Activated CD4-positive, alpha-beta memory T cell treated with anti-CD3 and anti-CD28 coated beads, Interleukin-2, amount 10 ng/mL, durations not matched to agents 7 days and 5 days (primary cell): ENCODE data around the gene GNG10. TPM values are rescaled to one million over a fixed set of nuclear protein-coding genes. Genes with fewer than 3 reads are reported as not detected.

Experiments
- CTCF ChIA-PET: fragments of 350-600 bp; sonication (Branson Sonifier 250); formaldehyde crosslinking; loops from one replicate; lab custom pipeline; 2021; ENCODE audit warnings: antibody characterized with exemption, inconsistent platforms; lab: Charles Lee
- POLR2A ChIA-PET: fragments of 350-600 bp; sonication (Branson Sonifier 250); formaldehyde crosslinking; loops from one replicate; lab custom pipeline; 2021; ENCODE audit warnings: antibody characterized with exemption; lab: Charles Lee
- DNase-seq: peaks from one replicate; pipeline ENCODE4 v3.0.0-alpha.2; 2020
- H3K27ac Mint-ChIP-seq: one replicate; pipeline ENCODE4 v1.8.0; 2021; ENCODE audit warnings: mild to moderate bottlenecking, mixed read lengths
- H3K27me3 Mint-ChIP-seq: one replicate; pipeline ENCODE4 v1.8.0; 2021; ENCODE audit warnings: mixed read lengths
- H3K36me3 Mint-ChIP-seq: one replicate; pipeline ENCODE4 v1.8.0; 2021; ENCODE audit warnings: low read depth, mixed read lengths
- H3K4me1 Mint-ChIP-seq: one replicate; pipeline ENCODE4 v1.8.0; 2021; ENCODE audit warnings: mixed read lengths
- H3K4me3 Mint-ChIP-seq: one replicate; pipeline ENCODE4 v1.8.0; 2021; ENCODE audit warnings: mild to moderate bottlenecking, mixed read lengths
- H3K9me3 Mint-ChIP-seq: one replicate; pipeline ENCODE4 v1.8.0; 2021; ENCODE audit warnings: mixed read lengths
- total RNA-seq, 2 experiments: library from RNA; stranded (reverse); gene quantifications; one replicate each; pipeline ENCODE4 v1.2.3, GENCODE V29; 2021

The GNG10 gene
- total RNA-seq, 2 experiments from 2014 or later = 22.2 to 23.8 TPM

GRCh38 chr9:111700776-111701175 is 39.4 kb downstream of the GNG10 start:
- Mint-ChIP-seq H3K9me3 (no peaks in the 10 kb centered on the region), H3K4me1 (peaks cover 5% of the 10 kb centered on the region), H3K27me3 (no peaks in the 10 kb centered on the region), H3K4me3 (no peak overlapping the region), H3K36me3 (peaks cover 6% of the 10 kb centered on the region), H3K27ac (no peak overlapping the region)
- POLR2A ChIA-PET = no interaction called here
- no peak for DNase-seq
- CTCF ChIA-PET = no interaction called here

- Mint-ChIP-seq H3K27me3 (no peaks in the 10 kb centered on the region), H3K4me1 (peaks cover 5% of the 10 kb centered on the region), H3K9me3 (no peaks in the 10 kb centered on the region), H3K4me3 (no peak overlapping the region), H3K27ac (no peak overlapping the region), H3K36me3 (no peaks in the 10 kb centered on the region)
- DNase-seq = no peak
- ChIA-PET CTCF (no interaction called here), POLR2A (no interaction called here)
These were observed 43.1 kb downstream of the GNG10 start for GRCh38 chr9:111704503-111704902.

GRCh38 chr9:111711548-111711947 is 50.1 kb downstream of the GNG10 start:
- H3K9me3 Mint-ChIP-seq = no peaks in the 10 kb centered on the region
- no peak overlapping the region for H3K27ac Mint-ChIP-seq
- CTCF ChIA-PET = no interaction called here
- no peaks in the 10 kb centered on the region for H3K4me1 Mint-ChIP-seq
- no peaks in the 10 kb centered on the region for H3K36me3 Mint-ChIP-seq
- no peak for DNase-seq
- POLR2A ChIA-PET = no interaction called here
- no peaks in the 10 kb centered on the region for H3K27me3 Mint-ChIP-seq
- H3K4me3 Mint-ChIP-seq = no peak overlapping the region

GRCh38 chr9:111712369-111712768 is 51.0 kb downstream of the GNG10 start:
- ChIA-PET POLR2A (no interaction called here), CTCF (no interaction called here)
- Mint-ChIP-seq H3K36me3 (no peaks in the 10 kb centered on the region), H3K27me3 (no peaks in the 10 kb centered on the region), H3K27ac (no peak overlapping the region), H3K4me1 (no peaks in the 10 kb centered on the region), H3K4me3 (no peak overlapping the region), H3K9me3 (no peaks in the 10 kb centered on the region)
- no peak for DNase-seq

GRCh38 chr9:111715471-111715870 is 54.1 kb downstream of the GNG10 start:
- POLR2A ChIA-PET = no interaction called here
- CTCF ChIA-PET = interaction anchor here (0.7 kb wide), 1 partner anchor 620 kb away, joined by 3 read pairs; no protein-coding TSS in a partner anchor
- H3K27ac Mint-ChIP-seq = no peak overlapping the region
- no peak overlapping the region for H3K4me3 Mint-ChIP-seq
- no peaks in the 10 kb centered on the region for H3K9me3 Mint-ChIP-seq
- no peak for DNase-seq
- H3K36me3 Mint-ChIP-seq = no peaks in the 10 kb centered on the region
- H3K27me3 Mint-ChIP-seq = no peaks in the 10 kb centered on the region
- no peaks in the 10 kb centered on the region for H3K4me1 Mint-ChIP-seq

GRCh38 chr9:111719541-111719940 is 58.1 kb downstream of the GNG10 start:
- Mint-ChIP-seq H3K27ac (no peak overlapping the region), H3K36me3 (no peaks in the 10 kb centered on the region), H3K4me1 (no peaks in the 10 kb centered on the region), H3K9me3 (no peaks in the 10 kb centered on the region), H3K27me3 (no peaks in the 10 kb centered on the region), H3K4me3 (no peak overlapping the region)
- POLR2A ChIA-PET = no interaction called here
- no peak for DNase-seq
- CTCF ChIA-PET = interaction anchor here (0.8 to 1.3 kb wide), 3 partner anchors 121 to 355 kb away, joined by 3 to 4 read pairs (median 3); no protein-coding TSS in a partner anchor

Other genes with a start within 250 kb of the GNG10 start
- 10 to 100 TPM; 66.0 to 68.1 TPM for gene ECPAS, start 177.2 kb upstream of the GNG10 start, total RNA-seq
- gene ZNF483, start 136.4 kb upstream of the GNG10 start, total RNA-seq = 1 to 10 TPM; 5.9 to 6.0 TPM
- gene PTGR1, start 62.0 kb upstream of the GNG10 start, total RNA-seq = 1 to 10 TPM in 1 of 2 experiments, under 1 TPM in 1; 0.85 to 1.2 TPM
- 1 to 10 TPM; 3.2 to 3.6 TPM for gene DNAJC25, start 30.3 kb upstream of the GNG10 start, total RNA-seq
- not detected for gene SHOC1, start 133.3 kb downstream of the GNG10 start, total RNA-seq
- 10 to 100 TPM; 20.9 to 21.4 TPM for gene UGCG, start 235.2 kb downstream of the GNG10 start, total RNA-seq